ENCODE measurements around the gene GAREM2. TPM values are rescaled to one million over a fixed set of nuclear protein-coding genes. Genes with fewer than 3 reads are reported as not detected.

The GAREM2 gene
- polyA plus RNA-seq, 1 donor (not counting 4 experiments of a cell fraction or from before 2014, with no cell fraction given): 0.03 TPM

- H3K9ac ChIP-seq (ENCODE audit: control insufficient read depth, extremely low read depth, insufficient read depth, low read length): no peak overlapping the region
- no peak overlapping the region for H3K27ac ChIP-seq (ENCODE audit: control insufficient read depth, insufficient read depth, low read length)
- H3K4me3 ChIP-seq (ENCODE audit: control insufficient read depth in 2 of 3, extremely low read depth in 1 of 3, insufficient read depth in 2 of 3, low read depth in 1 of 3, low read length in 3 of 3): no peak overlapping the region
- DNase-seq (ENCODE audit: low read depth, low spot score) (no peak), FAIRE-seq (no peak)
- H3K27me3 ChIP-seq (ENCODE audit: control insufficient read depth, extremely low read depth, insufficient read depth, low read length): no peaks in the 10 kb centered on the region
- TF ChIP-seq EZH2 (IDR thresholded peaks at IDR 0.05; ENCODE audit: low read length) (no peak), CTCF (optimal IDR thresholded peaks at IDR 0.05 in 1 of 3, IDR thresholded peaks at IDR 0.05 in 1 of 3, conservative IDR thresholded peaks at IDR 0.05 in 1 of 3; ENCODE audit: extremely low read depth in 1 of 3, insufficient read depth in 2 of 3, low read length in 3 of 3) (no peak)
- no peaks in the 10 kb centered on the region for H3K9me3 ChIP-seq (ENCODE audit: control insufficient read depth, low read depth, low read length)
- no peaks in the 10 kb centered on the region for H4K20me1 ChIP-seq (ENCODE audit: control insufficient read depth, extremely low read depth, insufficient read depth, low read length)
- no peaks in the 10 kb centered on the region for H3K79me2 ChIP-seq (ENCODE audit: control insufficient read depth, insufficient read depth, low read length)
- dilution Hi-C loops (cut with MboI; ENCODE audit: extremely low pct_ligation_motif_present, low sequenced_read_pairs): no loop called here
- H3K9me1 ChIP-seq (ENCODE audit: control insufficient read depth, extremely low read depth, insufficient read depth, low read length): no peaks in the 10 kb centered on the region
- H2AFZ ChIP-seq (ENCODE audit: control insufficient read depth, low read length): no peak overlapping the region
- H3K4me2 ChIP-seq (ENCODE audit: control insufficient read depth, extremely low read depth, insufficient read depth, low read depth, low read length): no peak overlapping the region
- no peaks in the 10 kb centered on the region for H3K4me1 ChIP-seq (ENCODE audit: control insufficient read depth, extremely low read depth, insufficient read depth, low read length)
- peaks cover 38 to 43% of the 10 kb centered on the region in 2 experiments for H3K36me3 ChIP-seq (ENCODE audit: control insufficient read depth in 2 of 2, extremely low read depth in 1 of 2, insufficient read depth in 2 of 2, low read length in 2 of 2)
Measured at GRCh38 chr2:26195040-26195984, 22.4 kb downstream of the GAREM2 start.

- DNase-seq (ENCODE audit: low read depth, low spot score): no peak
- Histone ChIP-seq H3K27ac (ENCODE audit: control insufficient read depth, insufficient read depth, low read length) (no peak overlapping the region), H3K4me2 (ENCODE audit: control insufficient read depth, extremely low read depth, insufficient read depth, low read depth, low read length) (no peak overlapping the region), H3K9ac (ENCODE audit: control insufficient read depth, extremely low read depth, insufficient read depth, low read length) (no peak overlapping the region), H4K20me1 (ENCODE audit: control insufficient read depth, extremely low read depth, insufficient read depth, low read length) (no peaks in the 10 kb centered on the region), H2AFZ (ENCODE audit: control insufficient read depth, low read length) (no peak overlapping the region), H3K9me3 (ENCODE audit: control insufficient read depth, low read depth, low read length) (no peaks in the 10 kb centered on the region), H3K4me3 (ENCODE audit: control insufficient read depth in 2 of 3, extremely low read depth in 1 of 3, insufficient read depth in 2 of 3, low read depth in 1 of 3, low read length in 3 of 3) (no peak overlapping the region), H3K9me1 (ENCODE audit: control insufficient read depth, extremely low read depth, insufficient read depth, low read length) (no peaks in the 10 kb centered on the region), H3K79me2 (ENCODE audit: control insufficient read depth, insufficient read depth, low read length) (no peaks in the 10 kb centered on the region), H3K4me1 (ENCODE audit: control insufficient read depth, extremely low read depth, insufficient read depth, low read length) (no peaks in the 10 kb centered on the region), H3K27me3 (ENCODE audit: control insufficient read depth, extremely low read depth, insufficient read depth, low read length) (no peaks in the 10 kb centered on the region), H3K36me3 (ENCODE audit: control insufficient read depth in 2 of 2, extremely low read depth in 1 of 2, insufficient read depth in 2 of 2, low read length in 2 of 2) (peaks cover 35 to 42% of the 10 kb centered on the region in 2 experiments)
- TF ChIP-seq CTCF (optimal IDR thresholded peaks at IDR 0.05 in 1 of 3, IDR thresholded peaks at IDR 0.05 in 1 of 3, conservative IDR thresholded peaks at IDR 0.05 in 1 of 3; ENCODE audit: extremely low read depth in 1 of 3, insufficient read depth in 2 of 3, low read length in 3 of 3) (no peak), EZH2 (IDR thresholded peaks at IDR 0.05; ENCODE audit: low read length) (no peak)
- FAIRE-seq: no peak
- dilution Hi-C loops (cut with MboI; ENCODE audit: extremely low pct_ligation_motif_present, low sequenced_read_pairs): no loop called here
Measured at GRCh38 chr2:26196683-26197418, 24.0 kb downstream of the GAREM2 start.
